ENCODE measurements around the gene RGS5. TPM values are rescaled to one million over a fixed set of nuclear protein-coding genes. Genes with fewer than 3 reads are reported as not detected.

The RGS5 gene
- total RNA-seq, 1 experiment from 2014 or later = 14.1 TPM

- H3K27ac Mint-ChIP-seq (ENCODE audit: low read depth, unreplicated experiment) = no peak overlapping the region
- H3K4me3 Mint-ChIP-seq (ENCODE audit: unreplicated experiment) = no peak overlapping the region
- no peak for TF ChIP-seq CTCF (IDR thresholded peaks at IDR 0.05; ENCODE audit: unreplicated experiment)
- CTCF ChIA-PET = interaction anchor here (1.0 kb wide), 1 partner anchor 13 kb away, joined by 3 read pairs; no protein-coding TSS in a partner anchor
- no peak for DNase-seq (ENCODE audit: unreplicated experiment)
- POLR2A ChIA-PET = no interaction called here
- BruUV-seq (replicated peaks) = no TSS peak
- H3K27me3 Mint-ChIP-seq (ENCODE audit: insufficient read depth, unreplicated experiment) = no peaks in the 10 kb centered on the region
- intact Hi-C loops (cut with micrococcal nuclease) = no loop called here
- peaks cover 8% of the 10 kb centered on the region for H3K9me3 Mint-ChIP-seq (ENCODE audit: unreplicated experiment)
- no peaks in the 10 kb centered on the region for H3K36me3 Mint-ChIP-seq (ENCODE audit: insufficient read depth, unreplicated experiment)
- H3K4me1 Mint-ChIP-seq (ENCODE audit: insufficient read depth, unreplicated experiment) = peaks cover 6% of the 10 kb centered on the region
Observed at GRCh38 chr1:163161337-163161736, 41.4 kb downstream of the RGS5 start.

- no peak overlapping the region for H3K27ac Mint-ChIP-seq (ENCODE audit: low read depth, unreplicated experiment)
- peaks cover 14% of the 10 kb centered on the region for H3K9me3 Mint-ChIP-seq (ENCODE audit: unreplicated experiment)
- H3K27me3 Mint-ChIP-seq (ENCODE audit: insufficient read depth, unreplicated experiment) = no peaks in the 10 kb centered on the region
- CTCF ChIA-PET = interaction anchor here (0.9 to 2.5 kb wide), 3 partner anchors 8 to 28 kb away, joined by 3 to 14 read pairs (median 3); no protein-coding TSS in a partner anchor
- DNase-seq (ENCODE audit: unreplicated experiment) = no peak
- H3K4me3 Mint-ChIP-seq (ENCODE audit: unreplicated experiment) = no peak overlapping the region
- H3K4me1 Mint-ChIP-seq (ENCODE audit: insufficient read depth, unreplicated experiment) = no peaks in the 10 kb centered on the region
- POLR2A ChIA-PET = no interaction called here
- H3K36me3 Mint-ChIP-seq (ENCODE audit: insufficient read depth, unreplicated experiment) = peaks cover 5% of the 10 kb centered on the region
- no TSS peak for BruUV-seq (replicated peaks)
- intact Hi-C loops (cut with micrococcal nuclease) = no loop called here
- TF ChIP-seq CTCF (IDR thresholded peaks at IDR 0.05; ENCODE audit: unreplicated experiment) = no peak
Observed at GRCh38 chr1:163155606-163156005, 47.1 kb downstream of the RGS5 start.

GRCh38 chr1:163148911-163149310 lies 53.8 kb downstream of the RGS5 start:
- ChIA-PET CTCF (interaction anchor here (0.8 to 1.8 kb wide), 8 partner anchors 13 to 301 kb away, joined by 3 to 9 read pairs (median 4); no protein-coding TSS in a partner anchor), POLR2A (no interaction called here)
- DNase-seq (ENCODE audit: unreplicated experiment) = no peak
- H3K27ac Mint-ChIP-seq (ENCODE audit: low read depth, unreplicated experiment) = no peak overlapping the region
- peaks cover 6% of the 10 kb centered on the region for H3K9me3 Mint-ChIP-seq (ENCODE audit: unreplicated experiment)
- H3K36me3 Mint-ChIP-seq (ENCODE audit: insufficient read depth, unreplicated experiment) = peaks cover 5% of the 10 kb centered on the region
- TF ChIP-seq CTCF (IDR thresholded peaks at IDR 0.05; ENCODE audit: unreplicated experiment) = no peak
- H3K27me3 Mint-ChIP-seq (ENCODE audit: insufficient read depth, unreplicated experiment) = no peaks in the 10 kb centered on the region
- BruUV-seq (replicated peaks) = no TSS peak
- intact Hi-C loops (cut with micrococcal nuclease) = no loop called here
- no peak overlapping the region for H3K4me3 Mint-ChIP-seq (ENCODE audit: unreplicated experiment)
- H3K4me1 Mint-ChIP-seq (ENCODE audit: insufficient read depth, unreplicated experiment) = no peaks in the 10 kb centered on the region

- intact Hi-C loops (cut with micrococcal nuclease) = no loop called here
- Mint-ChIP-seq H3K27me3 (ENCODE audit: insufficient read depth, unreplicated experiment) (no peaks in the 10 kb centered on the region), H3K4me3 (ENCODE audit: unreplicated experiment) (no peak overlapping the region), H3K4me1 (ENCODE audit: insufficient read depth, unreplicated experiment) (no peaks in the 10 kb centered on the region), H3K9me3 (ENCODE audit: unreplicated experiment) (peaks cover 6% of the 10 kb centered on the region), H3K36me3 (ENCODE audit: insufficient read depth, unreplicated experiment) (peaks cover 2% of the 10 kb centered on the region), H3K27ac (ENCODE audit: low read depth, unreplicated experiment) (no peak overlapping the region)
- no peak for TF ChIP-seq CTCF (IDR thresholded peaks at IDR 0.05; ENCODE audit: unreplicated experiment)
- ChIA-PET POLR2A (no interaction called here), CTCF (interaction anchor here (0.6 to 1.4 kb wide), 6 partner anchors 15 to 1438 kb away, joined by 3 to 5 read pairs (median 5); no protein-coding TSS in a partner anchor)
- DNase-seq (ENCODE audit: unreplicated experiment) = no peak
- no TSS peak for BruUV-seq (replicated peaks)
Observed at GRCh38 chr1:163147019-163147418, 55.7 kb downstream of the RGS5 start.
